ENCODE results near the gene INTS6.

DNA sequence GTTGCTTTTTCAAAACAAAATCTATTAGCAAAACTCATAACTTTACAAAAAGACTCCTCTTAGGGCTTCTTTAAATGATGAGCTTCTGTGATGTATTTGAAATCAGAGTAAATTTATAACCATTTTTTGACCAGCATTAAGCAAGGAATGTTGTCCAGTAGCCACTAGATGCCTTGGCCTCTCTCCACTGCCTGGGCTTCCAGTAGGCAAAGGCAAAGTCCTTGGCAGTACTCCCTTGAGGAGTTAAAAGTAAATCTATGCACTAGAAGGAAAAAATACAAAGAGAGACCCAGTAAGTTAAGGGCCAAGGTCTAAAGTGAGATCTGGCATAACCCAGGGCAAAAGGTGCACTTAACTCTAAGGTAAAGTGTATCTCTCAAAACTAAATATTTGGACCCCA, 103.8 kb downstream of the INTS6 start:
- TF ChIP-seq CTCF (IDR thresholded peaks at IDR 0.05) (no peak), POLR2A (IDR thresholded peaks at IDR 0.05) (no peak)
